Bone marrow (tissue), 2 donors: ENCODE measurements around the gene GLTPD2.
A peak's percentile ranks its signal among the peaks of the same experiment; 100 is the strongest.
"Not testable (repeated sequence)": the region's sequence is repeated elsewhere in the genome, so short reads cannot be mapped to it uniquely, and the experiment has no call there.

Source experiments
- DNase-seq, 2 donors: peaks; one replicate each; lab custom pipeline; 2025; lab: John Stamatoyannopoulos, UW

GLTPD2 gene

DNA sequence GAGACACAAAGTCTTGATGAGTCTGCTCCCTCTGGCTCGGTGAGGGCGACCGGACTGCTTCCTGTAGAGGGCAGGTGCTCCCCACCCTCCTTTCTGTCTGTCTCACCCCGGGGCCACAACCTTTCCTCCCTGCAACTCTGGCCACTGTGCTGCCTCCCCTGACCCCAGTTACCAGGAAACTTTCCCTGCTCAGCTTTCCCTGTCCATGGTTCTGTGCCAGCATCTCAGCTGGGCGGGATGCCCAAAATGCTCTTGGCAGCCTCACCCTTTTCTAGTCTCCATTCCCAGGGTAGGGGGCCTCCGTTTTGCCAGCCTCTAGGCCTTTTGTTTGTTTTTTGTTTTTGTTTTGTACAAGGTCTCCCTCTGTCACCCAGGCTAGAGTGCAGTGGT lies 19.6 kb downstream of the GLTPD2 start:
- DNase-seq, result no peak

- no peak for DNase-seq
Observed at GRCh38 chr17:4810696-4811290, 22.0 kb downstream of the GLTPD2 start.

GRCh38 chr17:4811471-4811870 lies 22.7 kb downstream of the GLTPD2 start:
- no peak for DNase-seq

DNA sequence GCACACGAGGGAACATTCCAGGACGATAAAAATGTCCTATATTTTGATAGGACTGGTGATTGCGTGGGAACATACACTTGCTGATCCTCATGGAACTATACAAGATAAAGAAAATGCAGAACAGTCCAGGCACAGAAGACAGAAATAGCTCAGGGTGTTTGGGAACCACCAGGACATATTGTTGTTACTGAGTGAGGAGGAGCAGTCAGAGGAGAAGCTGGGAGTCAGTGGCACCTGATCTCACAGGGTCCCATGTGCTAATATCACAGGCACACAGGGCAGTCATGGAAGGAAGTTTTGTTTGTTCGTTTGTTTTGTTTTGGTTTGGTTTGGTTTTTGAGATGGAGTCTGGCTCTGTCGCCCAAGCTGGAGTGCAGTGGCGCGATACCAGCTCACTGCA lies 23.9 kb downstream of the GLTPD2 start:
- DNase-seq, result no peak

DNA sequence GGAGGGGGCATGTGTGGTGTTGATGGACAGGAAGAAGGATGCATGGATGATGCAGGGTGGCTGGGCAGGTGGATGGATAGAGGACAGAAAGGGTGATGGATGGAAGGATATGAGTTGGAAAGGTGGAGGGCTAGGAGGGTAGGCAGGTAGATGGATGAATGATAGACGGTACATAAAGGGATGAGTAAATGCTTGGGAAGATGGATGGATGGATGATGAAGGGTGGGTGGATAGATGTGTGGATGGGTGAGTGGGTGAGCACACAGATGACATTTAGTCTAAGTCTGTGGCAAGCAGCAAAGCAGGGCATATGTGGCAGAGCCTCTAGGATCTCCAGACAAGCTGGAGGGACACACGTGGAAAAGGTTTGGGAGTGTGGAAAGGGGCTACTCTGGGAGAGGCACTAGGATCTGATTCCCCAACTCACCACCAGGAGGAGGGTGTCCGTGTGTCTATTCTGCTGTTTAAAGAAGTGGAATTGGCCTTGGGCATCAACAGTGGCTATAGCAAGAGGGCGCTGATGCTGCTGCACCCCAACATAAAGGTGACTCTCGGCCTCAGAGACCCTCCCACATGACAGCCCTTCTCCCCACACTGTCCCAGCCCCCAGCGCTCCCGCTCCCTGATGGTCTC lies 26.4 kb downstream of the GLTPD2 start:
- DNase-seq, result no peak

GRCh38 chr17:4816826-4817225 lies 28.1 kb downstream of the GLTPD2 start:
- no peak for DNase-seq

- DNase-seq, result no peak
Observed at GRCh38 chr17:4818276-4818675, 29.5 kb downstream of the GLTPD2 start.

DNA sequence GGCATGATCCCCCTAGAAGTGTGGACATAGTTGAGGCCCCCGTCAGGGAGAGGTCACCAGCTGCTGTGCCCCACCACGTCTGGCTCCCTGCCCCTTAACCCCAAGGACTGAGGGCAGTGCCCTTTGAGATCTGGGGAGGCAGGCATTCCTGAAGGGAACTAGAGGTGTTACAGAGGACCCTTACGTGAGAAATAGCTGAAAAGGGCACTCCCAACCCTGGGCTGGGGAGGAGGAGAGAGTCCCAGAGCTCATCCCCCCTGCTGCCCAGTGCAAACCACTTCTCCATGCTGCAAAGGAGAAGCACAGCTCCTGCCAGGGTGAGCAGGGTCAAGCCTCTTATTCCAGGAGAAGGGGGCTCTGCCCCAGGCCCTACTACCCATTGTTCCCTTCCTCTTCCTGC lies 34.1 kb downstream of the GLTPD2 start:
- DNase-seq, result no peak

DNA sequence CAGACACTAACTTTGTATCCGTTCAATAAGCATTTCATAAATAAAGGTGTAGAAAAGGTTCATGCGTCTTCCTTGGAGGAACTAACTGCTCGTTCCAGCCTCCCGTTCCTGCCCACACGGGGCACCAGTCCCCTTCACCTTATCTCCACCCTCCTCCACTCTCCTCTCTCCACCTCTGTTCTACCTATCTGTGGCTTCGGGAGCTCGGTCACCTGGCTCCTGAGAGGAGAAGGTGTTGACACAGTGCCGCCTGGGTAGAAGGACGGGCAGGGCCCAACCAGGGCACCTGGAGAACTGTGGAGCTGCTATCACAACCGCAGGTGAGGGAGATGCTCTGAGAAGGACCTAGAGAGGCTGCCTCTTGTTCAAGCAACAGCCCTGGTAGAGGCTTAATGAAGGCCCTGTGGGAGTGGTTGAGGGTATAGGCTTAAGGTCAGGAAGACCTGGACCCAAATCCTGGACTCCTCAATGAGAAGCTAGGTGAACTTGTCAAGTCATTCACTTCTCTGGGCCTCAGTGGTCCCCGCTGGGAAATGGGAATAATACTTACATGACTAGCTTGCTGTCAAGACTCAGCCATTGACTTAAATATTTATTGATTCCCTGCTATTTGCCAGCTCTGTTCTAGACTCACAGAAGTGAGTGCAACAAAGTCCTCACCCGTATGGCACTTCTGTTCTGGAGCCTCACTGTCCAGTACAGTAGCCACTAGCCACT lies 34.8 kb downstream of the GLTPD2 start:
- no peak for DNase-seq

- DNase-seq, result no peak
Observed at GRCh38 chr17:4827399-4827798, 38.6 kb downstream of the GLTPD2 start.

- not testable (repeated sequence) for DNase-seq
Observed at GRCh38 chr17:4832829-4833177, 44.0 kb downstream of the GLTPD2 start.

GRCh38 chr17:4833178-4833940 lies 44.6 kb downstream of the GLTPD2 start, which contains the start of gene MINK1:
Gene MINK1, plus strand, starts transcription at chr17:4833340. Its CDS starts 244 bp downstream, at chr17:4833584.
- DNase-seq, result peak; percentile 38 to 78

- DNase-seq, result no peak
Observed at GRCh38 chr17:4833941-4834680, 45.3 kb downstream of the GLTPD2 start.

- no peak for DNase-seq
Observed at GRCh38 chr17:4834681-4835020, 45.9 kb downstream of the GLTPD2 start.

DNA sequence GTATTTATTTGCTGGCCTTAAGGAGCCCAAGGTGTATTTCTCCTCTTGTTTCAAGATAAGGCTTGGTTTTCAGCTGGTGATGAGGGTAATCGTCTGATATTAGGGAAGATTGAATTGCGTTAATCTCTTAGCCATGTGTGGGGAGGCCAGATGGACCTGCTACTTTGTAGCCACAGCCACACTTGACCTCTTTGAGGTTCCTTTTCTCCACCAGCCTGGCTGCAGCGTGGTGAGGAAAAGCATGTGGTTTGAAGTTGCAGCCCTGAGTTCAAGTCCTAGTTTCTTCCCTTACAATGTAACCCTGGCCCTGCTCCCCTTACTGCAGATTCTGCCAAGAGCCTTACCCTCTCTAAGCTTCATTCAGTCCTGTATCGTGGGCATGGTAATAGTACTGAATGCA lies 47.5 kb downstream of the GLTPD2 start:
- no peak for DNase-seq

- no peak for DNase-seq
Observed at GRCh38 chr17:4837471-4838308, 48.9 kb downstream of the GLTPD2 start.

- DNase-seq, result no peak
Observed at GRCh38 chr17:4838309-4838785, 49.6 kb downstream of the GLTPD2 start.

DNA sequence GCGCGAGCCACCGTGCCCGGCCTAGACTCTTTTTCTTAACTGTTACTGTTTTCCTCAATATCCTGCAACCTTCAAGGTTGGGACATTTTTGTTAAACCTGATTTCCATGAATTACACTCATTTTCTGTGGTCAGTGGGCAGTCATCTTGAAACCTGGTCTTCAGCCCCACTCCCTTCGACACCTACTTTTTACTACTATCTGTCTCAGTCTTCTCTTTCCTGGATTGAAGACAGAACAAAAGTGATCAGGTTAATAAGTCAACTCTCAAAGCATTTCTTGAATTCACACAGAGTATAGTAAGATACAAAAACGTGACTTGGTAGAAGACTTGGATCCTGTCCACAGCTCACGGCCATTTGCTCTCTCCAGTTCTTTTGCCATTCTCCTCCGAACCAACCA lies 50.5 kb downstream of the GLTPD2 start:
- no peak for DNase-seq
